ENCODE results near the gene LRP1B. TPM values are rescaled to one million over a fixed set of nuclear protein-coding genes. Genes with fewer than 3 reads are reported as not detected.
A peak's percentile ranks its signal among the peaks of the same experiment; 100 is the strongest.

The LRP1B gene
- total RNA-seq, 1 experiment from 2014 or later, result 0.21 TPM

GRCh38 chr2:141468761-141469160, 662.1 kb downstream of the LRP1B start:
- Mint-ChIP-seq H3K4me3 (ENCODE audit: low read depth, unreplicated experiment) (no peak overlapping the region), H3K27ac (ENCODE audit: unreplicated experiment) (peak overlapping the region; percentile 42), H3K9me3 (ENCODE audit: low read depth, unreplicated experiment) (no peaks in the 10 kb centered on the region), H3K27me3 (ENCODE audit: unreplicated experiment) (no peaks in the 10 kb centered on the region), H3K36me3 (ENCODE audit: insufficient read depth, unreplicated experiment) (no peaks in the 10 kb centered on the region), H3K4me1 (ENCODE audit: low read depth, unreplicated experiment) (peaks cover 8% of the 10 kb centered on the region)
- CTCF ChIA-PET, result interaction anchor here (0.6 kb wide), 1 partner anchor 318 kb away, joined by 6 read pairs; no protein-coding TSS in a partner anchor
- no peak for TF ChIP-seq CTCF (IDR thresholded peaks at IDR 0.05; ENCODE audit: unreplicated experiment)
- intact Hi-C loops (cut with micrococcal nuclease; ENCODE audit: unreplicated experiment), result loop anchor here (5.0 kb wide), 1 partner anchor 89 kb away; no protein-coding TSS in a partner anchor
- BruUV-seq (replicated peaks), result no TSS peak
- DNase-seq, result peak; percentile 62

- TF ChIP-seq CTCF (IDR thresholded peaks at IDR 0.05; ENCODE audit: unreplicated experiment), result no peak
- no TSS peak for BruUV-seq (replicated peaks)
- Mint-ChIP-seq H3K4me1 (ENCODE audit: low read depth, unreplicated experiment) (peaks cover 8% of the 10 kb centered on the region), H3K9me3 (ENCODE audit: low read depth, unreplicated experiment) (no peaks in the 10 kb centered on the region), H3K36me3 (ENCODE audit: insufficient read depth, unreplicated experiment) (no peaks in the 10 kb centered on the region), H3K27me3 (ENCODE audit: unreplicated experiment) (no peaks in the 10 kb centered on the region), H3K4me3 (ENCODE audit: low read depth, unreplicated experiment) (no peak overlapping the region), H3K27ac (ENCODE audit: unreplicated experiment) (no peak overlapping the region)
- CTCF ChIA-PET, result no interaction called here
- intact Hi-C loops (cut with micrococcal nuclease; ENCODE audit: unreplicated experiment), result loop anchor here (5.0 kb wide), 1 partner anchor 90 kb away; no protein-coding TSS in a partner anchor
- no peak for DNase-seq
Observed at GRCh38 chr2:141467331-141467730, 663.5 kb downstream of the LRP1B start.

- peaks cover 8% of the 10 kb centered on the region for H3K4me1 Mint-ChIP-seq (ENCODE audit: low read depth, unreplicated experiment)
- H3K27ac Mint-ChIP-seq (ENCODE audit: unreplicated experiment), result no peak overlapping the region
- intact Hi-C loops (cut with micrococcal nuclease; ENCODE audit: unreplicated experiment), result loop anchor here (5.0 kb wide), 1 partner anchor 92 kb away; no protein-coding TSS in a partner anchor
- no peaks in the 10 kb centered on the region for H3K36me3 Mint-ChIP-seq (ENCODE audit: insufficient read depth, unreplicated experiment)
- BruUV-seq (replicated peaks), result no TSS peak
- no peak for DNase-seq
- TF ChIP-seq CTCF (IDR thresholded peaks at IDR 0.05; ENCODE audit: unreplicated experiment), result no peak
- no peaks in the 10 kb centered on the region for H3K27me3 Mint-ChIP-seq (ENCODE audit: unreplicated experiment)
- no peaks in the 10 kb centered on the region for H3K9me3 Mint-ChIP-seq (ENCODE audit: low read depth, unreplicated experiment)
- no peak overlapping the region for H3K4me3 Mint-ChIP-seq (ENCODE audit: low read depth, unreplicated experiment)
- CTCF ChIA-PET, result interaction anchor here (0.7 kb wide), 1 partner anchor 58 kb away, joined by 3 read pairs; no protein-coding TSS in a partner anchor
Observed at GRCh38 chr2:141464995-141465394, 665.8 kb downstream of the LRP1B start.

GRCh38 chr2:141458351-141458750, 672.5 kb downstream of the LRP1B start:
- no peaks in the 10 kb centered on the region for H3K9me3 Mint-ChIP-seq (ENCODE audit: low read depth, unreplicated experiment)
- no peaks in the 10 kb centered on the region for H3K27me3 Mint-ChIP-seq (ENCODE audit: unreplicated experiment)
- no TSS peak for BruUV-seq (replicated peaks)
- H3K4me3 Mint-ChIP-seq (ENCODE audit: low read depth, unreplicated experiment), result no peak overlapping the region
- intact Hi-C loops (cut with micrococcal nuclease; ENCODE audit: unreplicated experiment), result no loop called here
- no peak overlapping the region for H3K27ac Mint-ChIP-seq (ENCODE audit: unreplicated experiment)
- no peaks in the 10 kb centered on the region for H3K4me1 Mint-ChIP-seq (ENCODE audit: low read depth, unreplicated experiment)
- no peak for TF ChIP-seq CTCF (IDR thresholded peaks at IDR 0.05; ENCODE audit: unreplicated experiment)
- H3K36me3 Mint-ChIP-seq (ENCODE audit: insufficient read depth, unreplicated experiment), result no peaks in the 10 kb centered on the region
- CTCF ChIA-PET, result no interaction called here
- no peak for DNase-seq
